Sciatic nerve (tissue), 2 donors: ENCODE results near the gene ZNF93. TPM values are rescaled to one million over a fixed set of nuclear protein-coding genes. Genes with fewer than 3 reads are reported as not detected.
"Not testable (repeated sequence)": the region's sequence is repeated elsewhere in the genome, so short reads cannot be mapped to it uniquely, and the experiment has no call there.

Experiments used
- ATAC-seq: fragments of 200-7000 bp; cut with Tn5 transposase; one replicate; pipeline ENCODE4 v1.9.1; 2020; ENCODE audit warnings: mild to moderate bottlenecking, moderate library complexity
- DNase-seq: peaks from one replicate; pipeline ENCODE4 v3.0.0-alpha.2; 2020; ENCODE audit warnings: low spot score
- intact Hi-C: fragments of 100-400 bp; cut with DNase I; formaldehyde crosslinking; loops from one replicate; pipeline ENCODE4 v1.14.2; 2022
- total RNA-seq: library from RNA; stranded (reverse); fragmentation: NEBNext Ultra II Directional; extraction: Animal tissue kit (Norgen Biotek cat#: 25700); gene quantifications from one replicate; pipeline ENCODE4 v1.2.1, GENCODE V29; 2021
- donor health status: DM: no; HTN: no; CAD: no.
- donor health status: DM: no; HTN: no; CAD: no.

The ZNF93 gene
- 3.6 TPM for total RNA-seq

GRCh38 chr19:19900729-19901444, at the start of gene ZNF93:
ZNF93 (plus strand) TSS chr19:19900946; CDS start chr19:19901089, 143 bp downstream.
- DNase-seq (peak; percentile 95), ATAC-seq (peak; percentile 100)
- intact Hi-C loops: no loop called here

DNA sequence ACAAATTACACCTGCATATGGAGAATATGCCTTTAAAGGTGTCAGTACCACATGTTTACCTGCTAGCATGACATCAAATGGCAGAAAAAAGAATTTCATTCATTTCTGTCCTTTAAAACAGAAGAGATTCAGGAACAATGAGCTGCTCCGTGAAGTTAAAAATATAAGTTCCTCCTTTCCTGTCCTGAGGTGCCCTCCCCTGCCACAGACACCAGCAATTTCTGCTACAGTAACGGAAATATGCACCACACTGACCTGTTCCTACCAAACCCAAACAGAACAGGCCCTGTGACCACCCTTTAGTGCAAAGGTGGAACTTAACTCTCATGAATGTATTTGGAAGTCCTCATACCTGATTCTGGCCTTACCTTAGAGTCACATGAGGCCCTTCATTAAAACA, 49.0 kb upstream of the ZNF93 start:
- DNase-seq, ATAC-seq, intact Hi-C loops: not testable (repeated sequence)

- DNase-seq (no peak), ATAC-seq (no peak)
- intact Hi-C loops: no loop called here
Measured at GRCh38 chr19:19858751-19859150, 42.0 kb upstream of the ZNF93 start.

DNA sequence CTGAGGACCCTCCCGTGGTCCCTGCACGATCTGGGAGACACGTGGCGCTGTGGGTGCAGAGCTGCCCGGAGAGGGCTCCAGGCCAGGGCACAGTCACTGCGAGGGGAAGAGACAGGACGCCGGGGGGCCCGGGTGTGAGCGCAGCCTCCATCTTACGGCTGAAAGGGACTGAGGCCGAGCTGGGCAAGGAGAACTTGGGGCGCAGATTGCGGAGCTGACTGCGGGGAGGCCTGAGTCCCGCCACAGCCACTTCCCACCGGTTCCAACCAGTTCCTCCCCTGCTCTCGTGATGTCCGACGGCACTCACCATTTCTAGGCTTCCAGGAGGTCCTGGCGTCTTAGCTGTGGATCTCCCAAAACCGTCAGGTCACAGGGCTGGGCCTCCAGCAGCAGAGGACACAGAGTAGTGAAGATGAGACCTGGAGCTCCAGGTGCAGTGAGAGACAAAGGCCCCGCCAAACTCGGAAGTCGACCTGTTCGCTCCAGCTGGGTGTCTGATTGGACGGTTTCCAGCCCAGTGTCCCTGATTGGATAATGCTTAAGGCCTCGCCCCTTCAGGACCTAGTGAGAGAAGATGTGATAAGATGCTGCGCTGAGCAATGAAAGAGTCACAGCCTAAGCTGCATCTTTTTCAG, 39.9 kb upstream of the ZNF93 start:
- DNase-seq (no peak), ATAC-seq (no peak)
- intact Hi-C loops: no loop called here

- peak; percentile 98 for DNase-seq
- intact Hi-C loops: no loop called here
- ATAC-seq: peak; percentile 100
Measured at GRCh38 chr19:19865750-19866610, 34.8 kb upstream of the ZNF93 start, which contains the start of gene ZNF253. ZNF253 (plus strand) TSS chr19:19865882; CDS start chr19:19865997, 115 bp downstream.

- intact Hi-C loops: no loop called here
- no peak for DNase-seq
- ATAC-seq: no peak
Measured at GRCh38 chr19:19866611-19867248, 34.0 kb upstream of the ZNF93 start.

- intact Hi-C loops, ATAC-seq, DNase-seq: not testable (repeated sequence)
Measured at GRCh38 chr19:19870086-19870485, 30.7 kb upstream of the ZNF93 start.

DNA sequence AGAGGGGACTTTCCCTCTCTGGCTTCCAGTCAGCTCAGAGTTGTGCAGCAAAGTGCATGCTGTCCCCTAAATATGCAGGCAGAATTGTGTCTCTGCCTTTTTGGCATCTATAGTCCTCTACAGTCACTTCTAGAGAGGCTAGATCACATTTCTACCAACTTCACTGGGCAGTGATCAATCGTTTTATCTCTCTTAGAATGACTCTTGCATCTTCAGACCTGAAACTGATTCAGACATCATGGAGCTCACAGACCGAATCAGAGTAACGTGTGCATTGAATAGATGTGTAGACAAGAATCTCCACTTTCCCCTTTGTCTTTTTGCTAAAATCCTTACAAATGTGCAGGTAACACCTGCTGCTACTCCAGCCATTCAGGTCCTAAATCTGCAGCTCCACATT, 28.8 kb upstream of the ZNF93 start:
- no peak for ATAC-seq
- intact Hi-C loops: no loop called here
- no peak for DNase-seq

GRCh38 chr19:19873381-19873780, 27.4 kb upstream of the ZNF93 start:
- DNase-seq (no peak), ATAC-seq (no peak)
- intact Hi-C loops: no loop called here

- no peak for ATAC-seq
Measured at GRCh38 chr19:19877724-19878123, 23.0 kb upstream of the ZNF93 start.

DNA sequence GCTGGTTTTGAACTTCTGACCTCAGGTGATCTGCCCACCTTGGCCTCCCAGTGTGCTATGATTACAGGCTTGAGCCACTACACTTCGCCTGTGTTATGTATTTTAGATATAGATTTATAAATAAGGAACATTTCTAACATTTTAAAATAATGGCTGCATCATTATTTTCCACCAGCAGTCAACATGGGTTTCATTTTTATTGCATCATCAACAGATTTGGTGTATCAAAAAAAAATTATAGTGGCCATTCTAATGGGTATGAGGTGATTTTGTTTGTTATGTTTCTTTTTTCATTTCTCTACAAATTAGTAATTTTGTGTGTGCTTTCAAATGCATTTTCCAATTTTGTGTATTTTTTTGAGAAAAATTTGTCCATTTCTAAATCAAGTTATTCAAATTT, 16.2 kb upstream of the ZNF93 start:
- ATAC-seq: no peak
- intact Hi-C loops: no loop called here
- DNase-seq: no peak

More at GRCh38 chr19:19877724-19878123, 23.0 kb upstream of the ZNF93 start:
- intact Hi-C loops: no loop called here
- DNase-seq: no peak

- not testable (repeated sequence) for DNase-seq, ATAC-seq
Measured at GRCh38 chr19:19892055-19892941, 8.4 kb upstream of the ZNF93 start.

GRCh38 chr19:19900139-19900728, 512 bp upstream of the ZNF93 start:
- DNase-seq (no peak), ATAC-seq (no peak)
- intact Hi-C loops: no loop called here

More at GRCh38 chr19:19892055-19892941, 8.4 kb upstream of the ZNF93 start:
- intact Hi-C loops: not testable (repeated sequence)

DNA sequence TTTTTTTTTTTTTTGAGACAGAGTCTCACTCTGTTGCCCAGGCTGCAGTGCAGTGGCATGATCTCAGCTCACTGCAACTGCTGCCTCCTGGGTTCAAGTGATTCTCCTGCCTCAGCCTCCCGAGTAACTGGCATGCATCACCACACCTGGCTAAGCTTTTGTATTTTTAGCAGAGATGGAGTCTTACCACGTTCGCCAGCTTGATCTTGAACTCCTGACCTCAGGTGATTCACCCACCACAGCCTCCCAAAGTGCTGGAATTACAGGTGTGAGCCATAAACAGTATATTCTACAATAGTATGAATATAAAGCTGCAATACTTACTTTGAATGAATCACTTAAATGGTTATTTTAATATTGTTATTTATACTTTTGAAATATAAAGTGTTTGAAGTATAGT, 6.8 kb downstream of the ZNF93 start:
- intact Hi-C loops, ATAC-seq, DNase-seq: not testable (repeated sequence)

DNA sequence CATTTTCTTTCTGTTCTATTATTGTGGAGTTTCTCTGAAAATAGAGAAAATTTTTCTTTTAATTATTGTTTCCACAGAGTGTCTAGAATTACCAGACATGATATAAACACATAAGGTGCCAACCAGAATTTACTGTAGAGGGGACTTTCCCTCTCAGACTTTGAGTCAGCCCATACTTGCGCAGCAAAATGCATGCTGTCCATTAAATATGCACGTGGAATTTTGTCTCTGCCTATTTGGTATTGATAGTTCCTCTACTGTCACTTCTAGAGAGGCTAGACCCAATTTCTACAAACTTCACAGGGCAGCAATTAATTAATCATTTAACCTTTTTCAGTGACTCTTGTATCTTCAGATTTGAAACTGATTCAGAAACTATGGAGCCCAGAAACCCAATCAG, 8.9 kb downstream of the ZNF93 start:
- intact Hi-C loops: no loop called here
- ATAC-seq (no peak), DNase-seq (no peak)

GRCh38 chr19:19911150-19911549, 10.4 kb downstream of the ZNF93 start:
- ATAC-seq (no peak), DNase-seq (no peak)
- intact Hi-C loops: no loop called here

DNA sequence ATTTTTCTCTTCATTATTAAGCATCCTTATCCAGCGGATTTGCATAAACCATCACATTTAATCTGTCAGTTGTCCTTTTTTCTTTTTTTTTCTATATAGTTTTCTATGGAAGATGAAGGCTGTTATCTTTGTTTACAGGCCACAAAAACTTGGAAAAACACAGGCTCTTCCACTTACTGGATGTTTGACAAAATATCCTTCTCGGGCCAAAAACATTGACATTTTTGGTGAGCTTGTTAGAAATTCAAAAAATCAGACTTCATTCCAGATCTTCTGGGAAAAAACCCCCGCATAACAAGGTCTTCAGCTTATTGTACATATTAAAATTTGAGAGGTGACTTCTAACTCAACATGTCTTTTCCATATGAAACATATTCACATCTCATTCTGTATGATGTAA, 13.8 kb downstream of the ZNF93 start:
- ATAC-seq (no peak), DNase-seq (no peak)
- intact Hi-C loops: no loop called here

DNA sequence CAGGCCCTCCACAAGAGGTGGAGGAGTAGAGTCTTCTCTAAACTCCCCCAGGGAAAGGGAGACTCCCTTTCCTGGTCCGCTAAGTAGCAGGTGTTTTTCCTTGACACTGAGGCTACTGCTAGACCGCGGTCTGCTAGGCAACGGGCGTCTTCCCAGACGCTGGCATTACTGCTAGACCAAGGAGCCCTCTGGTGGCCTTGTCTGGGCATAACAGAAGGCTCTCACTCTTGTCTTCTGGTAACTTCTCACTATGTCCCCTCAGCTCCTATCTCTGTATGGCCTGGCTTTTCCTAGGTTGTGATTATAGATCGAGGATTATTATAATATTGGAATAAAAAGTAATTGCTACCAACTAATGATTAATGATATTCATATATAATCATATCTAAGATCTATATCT, 29.7 kb downstream of the ZNF93 start:
- ATAC-seq, intact Hi-C loops: not testable (repeated sequence)
- DNase-seq: peak; percentile 79
